Muscle layer of colon (tissue), 2 donors: ENCODE measurements around the gene PDLIM7.

Source experiments
- H3K27ac ChIP-seq: one replicate; pipeline ENCODE4 v1.7.0; 2013; ENCODE audit warnings: low read depth, mild to moderate bottlenecking, low read length, moderate library complexity
- H3K27me3 ChIP-seq, 2 donors: one replicate each; pipeline ENCODE4 v1.7.0; 2013; ENCODE audit warnings: low read length in 2 of 2, mild to moderate bottlenecking in 2 of 2; ENCODE audit not compliant: insufficient read depth in 2 of 2, control insufficient read depth in 1 of 2
- H3K36me3 ChIP-seq: one replicate; pipeline ENCODE4 v1.7.0; 2013; ENCODE audit warnings: mild to moderate bottlenecking, low read length; ENCODE audit not compliant: insufficient read depth
- H3K4me1 ChIP-seq: one replicate; pipeline ENCODE4 v1.7.0; 2013; ENCODE audit warnings: mild to moderate bottlenecking, low read length; ENCODE audit not compliant: insufficient read depth
- H3K4me3 ChIP-seq, 2 donors: one replicate each; pipeline ENCODE4 v1.7.0; 2013; ENCODE audit warnings: low read length in 2 of 2, low read depth in 1 of 2, mild to moderate bottlenecking in 1 of 2, moderate library complexity in 1 of 2
- H3K9ac ChIP-seq: one replicate; pipeline ENCODE4 v1.7.0; 2013; ENCODE audit warnings: low read length
- H3K9me3 ChIP-seq: one replicate; pipeline ENCODE4 v1.7.0; 2013; ENCODE audit warnings: mild to moderate bottlenecking, low read length
- donor health status: abdominal sarcoma.
- donor health status: Adenocarcinoma of cecum.

The PDLIM7 gene

DNA sequence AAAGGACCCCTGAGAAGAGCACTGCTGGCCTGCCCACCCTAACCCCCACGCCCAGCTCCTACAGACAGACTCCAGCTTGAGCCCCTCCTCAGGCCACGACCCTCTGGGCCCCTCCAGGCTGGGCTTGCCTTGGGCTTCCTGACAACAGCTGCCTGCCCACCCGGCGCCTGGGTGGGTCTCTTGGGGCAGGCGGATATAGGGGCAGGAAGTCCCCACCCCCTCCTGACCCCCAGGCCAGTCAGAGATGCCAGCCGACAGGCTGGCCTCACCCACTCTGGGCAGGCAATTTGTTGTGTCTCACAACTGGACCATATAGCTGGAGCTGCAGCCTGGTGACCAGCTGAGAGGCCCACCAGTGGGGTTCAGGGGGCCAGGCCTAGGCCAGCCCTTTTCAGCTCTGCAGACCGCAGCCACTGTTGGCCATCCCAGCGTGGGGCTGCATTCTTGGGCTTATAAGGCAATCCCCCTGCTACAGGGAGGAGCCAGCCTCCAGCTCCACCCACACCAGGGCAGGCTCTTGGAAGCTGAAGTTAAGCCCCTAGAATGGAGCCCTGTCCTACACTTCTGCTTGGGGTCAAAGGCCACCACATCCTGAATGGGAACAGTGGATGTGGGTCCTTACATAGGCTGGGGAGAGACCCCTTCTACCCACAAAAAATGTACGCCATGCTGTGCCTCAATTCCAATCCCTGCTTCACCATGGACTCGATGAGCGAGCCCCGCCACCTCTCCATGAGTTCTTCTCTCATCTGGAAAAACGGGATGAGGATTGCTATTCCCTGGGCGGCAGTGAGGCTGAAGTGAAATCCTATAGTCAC lies 2.0 kb downstream of the PDLIM7 start:
- H3K4me1 ChIP-seq, result peaks cover 49% of the 10 kb centered on the region
- peaks cover 31% of the 10 kb centered on the region for H3K36me3 ChIP-seq
- no peaks in the 10 kb centered on the region for H3K9me3 ChIP-seq
- H3K9ac ChIP-seq, result peak overlapping the region; percentile 81
- no peaks in the 10 kb centered on the region for H3K27me3 ChIP-seq
- H3K27ac ChIP-seq, result peak overlapping the region; percentile 100
- peak overlapping the region; percentile 64 to 88 for H3K4me3 ChIP-seq

DNA sequence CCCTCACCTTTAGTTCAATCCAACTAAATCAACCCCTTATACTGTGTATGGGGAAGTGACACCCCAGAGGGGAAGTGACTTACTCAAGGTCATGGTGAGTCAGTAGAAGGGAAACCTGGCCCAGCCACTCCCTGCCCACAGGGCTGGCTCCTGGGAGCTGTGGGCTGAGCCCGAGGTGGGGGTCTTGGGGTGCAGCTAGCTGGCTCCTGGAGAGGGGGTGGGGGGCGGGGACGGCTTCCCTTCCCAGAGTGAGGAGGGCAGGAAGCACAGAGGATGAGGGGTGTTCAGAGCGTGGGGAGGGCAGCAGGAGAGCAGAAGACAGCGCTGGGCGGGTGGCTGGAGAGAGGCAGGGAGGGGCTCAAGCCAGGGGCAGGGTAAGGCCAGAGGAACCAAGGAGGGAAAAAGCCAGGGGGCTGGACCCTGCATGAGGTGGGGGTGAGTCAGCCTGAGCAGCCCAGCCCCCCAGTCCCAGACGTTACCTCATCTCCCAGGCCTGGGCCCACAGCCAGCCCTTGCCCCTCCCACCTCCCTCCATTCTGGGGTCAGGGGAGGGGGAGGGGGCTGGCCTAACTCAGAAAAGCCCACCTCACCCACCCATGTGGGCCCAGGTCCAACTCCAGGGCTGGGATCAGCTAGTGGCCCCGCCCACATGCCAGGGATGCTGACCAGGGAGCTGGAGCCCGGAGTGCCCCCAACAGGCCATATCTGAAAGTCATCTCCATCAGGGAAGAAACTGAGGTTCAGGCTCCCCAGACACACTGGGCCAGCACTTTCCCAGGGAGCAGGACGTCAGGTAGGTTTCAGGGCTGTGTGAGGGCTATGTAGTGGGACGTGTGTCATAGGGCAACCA lies 2.8 kb downstream of the PDLIM7 start:
- H3K27me3 ChIP-seq, result no peaks in the 10 kb centered on the region
- peak overlapping the region; percentile 82 for H3K9ac ChIP-seq
- peaks cover 40% of the 10 kb centered on the region for H3K36me3 ChIP-seq
- peak overlapping the region; percentile 64 to 68 for H3K4me3 ChIP-seq
- peak overlapping the region; percentile 100 for H3K27ac ChIP-seq
- H3K9me3 ChIP-seq, result no peaks in the 10 kb centered on the region
- H3K4me1 ChIP-seq, result peaks cover 57% of the 10 kb centered on the region

DNA sequence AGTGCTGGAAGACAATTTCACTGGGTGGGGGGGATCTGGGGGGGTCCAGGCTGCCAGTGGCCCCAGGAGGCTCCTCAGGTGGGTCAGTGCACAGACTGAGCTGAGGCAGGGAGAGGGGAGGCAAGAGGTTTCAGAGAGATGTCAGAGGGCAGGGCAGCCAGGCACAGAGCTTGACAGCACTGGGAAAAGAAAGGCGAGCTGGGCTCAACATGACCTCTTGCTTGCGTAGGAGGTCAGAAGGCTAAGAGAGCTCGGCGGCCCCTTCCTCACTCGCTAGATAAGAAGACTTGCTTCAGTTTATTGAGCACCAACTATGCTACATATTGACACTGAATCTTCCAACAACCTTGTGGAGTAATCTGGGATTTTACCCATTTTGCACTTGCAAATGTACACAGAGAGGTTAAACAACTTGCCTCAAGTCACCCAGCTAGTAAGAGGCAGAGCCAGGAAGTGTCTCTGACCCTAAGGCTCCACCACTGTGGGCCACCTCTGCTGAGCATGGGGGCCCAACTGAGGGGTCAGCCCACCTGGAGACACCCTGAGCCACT lies 3.5 kb downstream of the PDLIM7 start:
- Histone ChIP-seq H3K36me3 (peaks cover 46% of the 10 kb centered on the region), H3K4me3 (peak overlapping the region; percentile 9 to 61)

GRCh38 chr5:177492841-177493240 lies 4.6 kb downstream of the PDLIM7 start:
- Histone ChIP-seq H3K27ac (peak overlapping the region; percentile 100), H3K9ac (peak overlapping the region; percentile 82), H3K9me3 (no peaks in the 10 kb centered on the region), H3K27me3 (no peaks in the 10 kb centered on the region), H3K4me3 (peak overlapping the region; percentile 2 to 61), H3K36me3 (peaks cover 56% of the 10 kb centered on the region), H3K4me1 (peaks cover 65% of the 10 kb centered on the region)

More for the DNA sequence above, 3.5 kb downstream of the PDLIM7 start:
- no peaks in the 10 kb centered on the region for H3K27me3 ChIP-seq
- H3K4me1 ChIP-seq, result peaks cover 64% of the 10 kb centered on the region
- H3K27ac ChIP-seq, result peak overlapping the region; percentile 100
- peak overlapping the region; percentile 82 for H3K9ac ChIP-seq
- H3K9me3 ChIP-seq, result no peaks in the 10 kb centered on the region

DNA sequence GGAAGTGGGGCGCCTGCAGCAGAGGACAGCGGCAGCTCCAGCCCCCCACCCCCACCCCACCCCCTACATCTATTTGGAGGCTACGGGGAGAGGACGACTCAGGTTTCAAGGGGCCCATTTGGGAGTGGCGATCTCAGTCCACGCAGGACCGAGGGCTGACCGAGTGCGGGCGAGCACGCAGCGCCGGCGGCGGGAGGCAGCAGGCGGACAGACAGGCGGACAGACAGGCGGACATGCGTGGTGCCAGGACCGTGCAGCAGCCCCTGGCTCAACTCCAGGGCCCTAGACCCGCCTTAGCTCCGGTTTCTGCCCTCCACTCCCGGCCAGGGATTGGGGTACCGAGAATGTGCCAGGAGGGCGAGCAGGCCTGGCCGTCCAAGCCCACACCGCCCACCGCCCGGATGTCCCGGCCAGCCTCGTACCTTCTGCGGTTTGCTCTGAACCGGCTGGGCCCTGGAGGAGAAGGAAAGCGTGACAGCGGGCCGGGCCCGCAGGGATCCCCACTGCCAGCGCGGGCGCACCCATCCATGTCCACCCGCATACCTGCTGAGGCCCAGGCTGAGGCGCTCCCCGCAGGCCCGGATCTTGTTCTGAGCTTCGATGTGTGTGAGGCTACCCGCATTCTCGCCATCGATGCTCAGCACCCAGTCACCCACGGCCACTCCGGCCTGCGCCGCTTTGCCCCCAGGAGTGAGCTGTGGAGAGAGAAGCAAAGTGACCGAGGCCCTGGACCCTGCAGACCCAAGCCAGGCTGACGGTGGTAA lies 5.2 kb downstream of the PDLIM7 start:
- peaks cover 63% of the 10 kb centered on the region for H3K36me3 ChIP-seq
- peak overlapping the region; percentile 82 for H3K9ac ChIP-seq
- H3K27me3 ChIP-seq, result no peaks in the 10 kb centered on the region
- H3K4me3 ChIP-seq, result peak overlapping the region; percentile 2 to 61
- H3K4me1 ChIP-seq, result peaks cover 71% of the 10 kb centered on the region
- no peaks in the 10 kb centered on the region for H3K9me3 ChIP-seq
- peak overlapping the region; percentile 100 for H3K27ac ChIP-seq

DNA sequence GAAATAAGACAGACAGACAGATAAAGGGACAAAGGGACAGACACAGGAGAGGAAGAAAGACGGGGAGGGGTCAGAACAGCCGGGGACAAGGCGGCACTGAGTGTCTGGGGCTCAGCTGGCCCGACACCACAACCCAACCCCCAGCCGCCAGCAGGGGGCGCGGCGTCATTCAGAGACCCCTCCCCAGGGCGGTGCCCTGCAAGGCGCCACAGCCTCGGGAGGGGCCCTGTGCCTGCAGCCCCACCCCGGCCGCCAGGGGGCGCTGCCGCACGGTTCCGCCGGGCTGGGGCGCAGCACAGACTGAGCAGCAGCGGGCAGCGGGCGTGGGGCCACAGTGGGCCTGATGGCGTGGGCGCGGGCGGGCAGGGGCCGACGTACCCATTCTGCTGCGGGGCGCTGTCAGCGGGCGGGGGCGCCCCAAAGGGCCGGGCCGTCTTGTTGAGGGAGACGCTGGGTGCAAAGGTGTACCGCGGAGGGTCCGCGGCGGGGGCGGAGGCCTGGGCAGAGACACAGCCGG lies 5.9 kb downstream of the PDLIM7 start:
- peak overlapping the region; percentile 61 for H3K27ac ChIP-seq
- no peaks in the 10 kb centered on the region for H3K27me3 ChIP-seq
- no peaks in the 10 kb centered on the region for H3K9me3 ChIP-seq
- peaks cover 72% of the 10 kb centered on the region for H3K4me1 ChIP-seq
- H3K36me3 ChIP-seq, result peaks cover 68% of the 10 kb centered on the region
- no peak overlapping the region for H3K9ac ChIP-seq
- no peak overlapping the region for H3K4me3 ChIP-seq

- H3K9ac ChIP-seq, result no peak overlapping the region
- peaks cover 73% of the 10 kb centered on the region for H3K4me1 ChIP-seq
- H3K27me3 ChIP-seq, result no peaks in the 10 kb centered on the region
- no peaks in the 10 kb centered on the region for H3K9me3 ChIP-seq
- peaks cover 73% of the 10 kb centered on the region for H3K36me3 ChIP-seq
- peak overlapping the region; percentile 61 for H3K27ac ChIP-seq
- H3K4me3 ChIP-seq, result peak overlapping the region in 1 of 2 donors; percentile 14
These were observed 6.4 kb downstream of the PDLIM7 start for GRCh38 chr5:177490992-177491391.

GRCh38 chr5:177490311-177490991 lies 7.0 kb downstream of the PDLIM7 start:
- Histone ChIP-seq H3K27ac (peak overlapping the region; percentile 61), H3K9me3 (no peaks in the 10 kb centered on the region), H3K27me3 (no peaks in the 10 kb centered on the region), H3K4me1 (peaks cover 70% of the 10 kb centered on the region), H3K9ac (no peak overlapping the region), H3K36me3 (peaks cover 75% of the 10 kb centered on the region), H3K4me3 (no peak overlapping the region)

- Histone ChIP-seq H3K9ac (no peak overlapping the region), H3K27ac (peak overlapping the region; percentile 43), H3K4me1 (peaks cover 74% of the 10 kb centered on the region), H3K9me3 (no peaks in the 10 kb centered on the region), H3K36me3 (peaks cover 83% of the 10 kb centered on the region), H3K4me3 (no peak overlapping the region), H3K27me3 (no peaks in the 10 kb centered on the region)
These were observed 8.2 kb downstream of the PDLIM7 start for GRCh38 chr5:177489119-177489716.

DNA sequence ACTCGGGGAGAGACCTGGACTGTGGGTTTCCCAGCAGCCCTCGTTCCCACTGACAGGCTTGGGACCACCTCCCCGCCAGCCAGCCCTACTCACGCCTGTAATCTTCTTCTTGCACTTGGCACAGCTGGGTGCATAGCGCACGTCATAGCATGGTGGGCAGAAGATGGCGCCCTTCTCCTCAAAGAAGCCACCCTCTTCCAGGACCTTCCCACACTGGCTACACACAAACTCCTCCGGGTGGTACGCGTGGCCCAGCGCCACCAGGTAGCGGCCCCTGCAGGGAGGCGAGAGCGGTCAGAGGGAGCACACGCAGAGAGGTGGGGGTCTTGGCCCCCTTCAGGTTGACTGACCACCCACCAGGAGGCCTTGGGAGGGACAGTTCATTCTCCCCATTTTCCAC lies 9.4 kb downstream of the PDLIM7 start:
- H3K4me1 ChIP-seq, result peaks cover 73% of the 10 kb centered on the region
- H3K27me3 ChIP-seq, result no peaks in the 10 kb centered on the region
- H3K36me3 ChIP-seq, result peaks cover 84% of the 10 kb centered on the region
- H3K27ac ChIP-seq, result peak overlapping the region; percentile 41
- H3K9ac ChIP-seq, result no peak overlapping the region
- no peak overlapping the region for H3K4me3 ChIP-seq
- H3K9me3 ChIP-seq, result no peaks in the 10 kb centered on the region
